Adrenal gland (tissue), 12 donors: Measurements from ENCODE around the gene NSD1. TPM values are rescaled to one million over a fixed set of nuclear protein-coding genes. Genes with fewer than 3 reads are reported as not detected.
A peak's percentile ranks its signal among the peaks of the same experiment; 100 is the strongest.

ENCODE experiments used
- DNase-seq, 7 donors: peaks; one replicate each; pipeline ENCODE4 v3.0.0-alpha.2; 2019 to 2020
- H3K27ac ChIP-seq, 5 donors: fragments of 200-600 bp; sonication (generic) in 4 of 5; 1 replicate in 3 of 5; 2 replicates in 2 of 5; pipeline versions ENCODE4 v1.5.1 to v1.8.0; 2016 to 2020; ENCODE audit warnings: mild to moderate bottlenecking in 1 of 5
- H3K27me3 ChIP-seq: fragments of 200-600 bp; 2 replicates; pipeline ENCODE4 v1.8.0; 2021
- H3K36me3 ChIP-seq, 2 donors: fragments of 200-600 bp; replicated peaks in 1 of 2; 1 replicate in 1 of 2; 2 replicates in 1 of 2; pipeline versions ENCODE4 v1.5.1 to v1.8.0; 2018 to 2022
- H3K4me1 ChIP-seq, 2 donors: fragments of 200-600 bp; replicated peaks in 1 of 2; 1 replicate in 1 of 2; 2 replicates in 1 of 2; pipeline versions ENCODE4 v1.5.1 to v1.8.0; 2018 to 2021
- H3K4me3 ChIP-seq, 4 donors: fragments of 200-600 bp; sonication (generic) in 3 of 4; one replicate each; pipeline ENCODE4 v1.5.1; 2016 to 2018
- H3K9me3 ChIP-seq, 3 donors: fragments of 200-600 bp; sonication (generic) in 1 of 3; replicated peaks in 1 of 3; 1 replicate in 2 of 3; 2 replicates in 1 of 3; pipeline versions ENCODE4 v1.5.1 to v1.8.0; 2016 to 2021
- CTCF ChIP-seq, 6 experiments: fragments of 450-650 bp in 4 of 6; fragments of 200-600 bp in 2 of 6; sonication (generic) in 1 of 6; IDR thresholded peaks; 1 replicate in 5 of 6; 2 replicates in 1 of 6; pipeline versions ENCODE4 v1.5.1 to v1.8.0; 2016 to 2021; ENCODE audit warnings: antibody characterized with exemption in 6 of 6, mild to moderate bottlenecking in 2 of 6, moderate library complexity in 1 of 6
- POLR2A ChIP-seq, 2 donors: fragments of 450-650 bp; IDR thresholded peaks; one replicate each; pipeline ENCODE4 v1.6.1; 2017; ENCODE audit warnings: antibody characterized with exemption in 2 of 2, mild to moderate bottlenecking in 2 of 2, moderate library complexity in 1 of 2
- WGBS, 4 donors: extraction: QIAGEN DNeasy Blood & Tissue Kit in 2 of 4; methylation state at CpG; one replicate each; pipeline versions ENCODE4 v1.1.5 to v1.1.7; 2013 to 2017; 5-methylcytosine and 5-hydroxymethylcytosine counted together
- intact Hi-C, 2 donors: fragments of 100-400 bp; cut with DNase I; formaldehyde crosslinking; loops; one replicate each; pipeline versions ENCODE4 v1.14.1 to v1.15.0; 2022 to 2023
- polyA plus RNA-seq, 3 donors: library from polyadenylated mRNA; stranded (reverse); fragments of 200-250 nt in 2 of 3; fragments of 350-450 nt in 1 of 3; fragmentation: Illumina TruSeq in 1 of 3; extraction: RNeasy Lipid Tissue Mini Kit (QIAGEN cat#74804) in 1 of 3; gene quantifications; one replicate each; pipeline ENCODE4 v1.2.3, GENCODE V29; 2013 to 2014
- total RNA-seq, 9 donors: library from RNA; depleted of rRNA in 4 of 9; stranded (reverse); fragments of >200 nt in 4 of 9; fragments of 120-200 nt in 1 of 9; fragmentation: NEBNext Ultra II Directional in 1 of 9; extraction: Animal tissue kit (Norgen Biotek cat#: 25700) in 1 of 9; gene quantifications; one replicate each; pipeline versions ENCODE4 v1.1.0 to v1.2.4, GENCODE V29; 2013 to 2023
- donor health status: healthy with polysubstance abuse.
- donor health status: Bipolar disorder and iron deficiency.
- donor health status: DM: yes; HTN: yes; CAD: no.
- donor health status: DM: no; HTN: no; CAD: no.
- donor health status: DM: no; HTN: no; CAD: no.
- donor health status: DM: yes; HTN: yes; CAD: no.

NSD1 gene
- total and polyA plus RNA-seq, 12 donors: 6.4 to 73.9 (median 44.3) TPM

GRCh38 chr5:177098470-177099141 lies 35.0 kb upstream of the NSD1 start:
- Histone ChIP-seq H3K27me3 (no peaks in the 10 kb centered on the region), H3K9me3 (no peaks in the 10 kb centered on the region), H3K27ac (peak overlapping the region in 3 of 5 donors; percentile 12 to 73 (median 58)), H3K4me3 (no peak overlapping the region), H3K4me1 (peaks cover 23 to 35% of the 10 kb centered on the region in 2 donors), H3K36me3 (no peaks in the 10 kb centered on the region)
- no peak for TF ChIP-seq CTCF (IDR thresholded peaks at IDR 0.05)
- no peak for TF ChIP-seq POLR2A (IDR thresholded peaks at IDR 0.05)
- intact Hi-C loops: loop anchor here in 1 of 2 donors (10.0 kb wide), 1 partner anchor 444 kb away; no protein-coding TSS in a partner anchor
- DNase-seq: peak in 4 of 7 donors; percentile 46 to 56 (median 52)
- 33 to 69% (median 47%) methylated on average over 4 to 18 of the region's 18 CpGs for WGBS, 4 donors

- intact Hi-C loops: loop anchor here in 1 of 2 donors (10.0 kb wide), 1 partner anchor 445 kb away; no protein-coding TSS in a partner anchor
- no peaks in the 10 kb centered on the region for H3K36me3 ChIP-seq
- no peak for DNase-seq
These were observed 34.0 kb upstream of the NSD1 start for GRCh38 chr5:177099422-177100093.

GRCh38 chr5:177100714-177101121 lies 32.9 kb upstream of the NSD1 start:
- intact Hi-C loops: no loop called here
- Histone ChIP-seq H3K27me3 (no peaks in the 10 kb centered on the region), H3K36me3 (no peaks in the 10 kb centered on the region), H3K4me3 (no peak overlapping the region), H3K27ac (no peak overlapping the region), H3K9me3 (no peaks in the 10 kb centered on the region), H3K4me1 (peaks cover 11 to 17% of the 10 kb centered on the region in 2 donors)
- 50 to 80% (median 63%) methylated on average over 2 to 6 of the region's 6 CpGs for WGBS, 4 donors
- no peak for DNase-seq
- no peak for TF ChIP-seq POLR2A (IDR thresholded peaks at IDR 0.05)
- TF ChIP-seq CTCF (IDR thresholded peaks at IDR 0.05): no peak

More at GRCh38 chr5:177099422-177100093, 34.0 kb upstream of the NSD1 start:
- H3K27me3 ChIP-seq: no peaks in the 10 kb centered on the region
- H3K27ac ChIP-seq: no peak overlapping the region
- H3K4me3 ChIP-seq: no peak overlapping the region
- H3K9me3 ChIP-seq: no peaks in the 10 kb centered on the region
- WGBS, 4 donors: 82 to 88% (median 83%) methylated on average over 13 of the region's 13 CpGs
- no peak for TF ChIP-seq POLR2A (IDR thresholded peaks at IDR 0.05)
- no peak for TF ChIP-seq CTCF (IDR thresholded peaks at IDR 0.05)
- peaks cover 20 to 27% of the 10 kb centered on the region in 2 donors for H3K4me1 ChIP-seq

- WGBS, 4 donors: 56 to 71% (median 59%) methylated on average over 8 to 9 of the region's 9 CpGs
- Histone ChIP-seq H3K9me3 (no peaks in the 10 kb centered on the region), H3K27ac (no peak overlapping the region), H3K36me3 (no peaks in the 10 kb centered on the region), H3K4me3 (no peak overlapping the region), H3K27me3 (no peaks in the 10 kb centered on the region), H3K4me1 (peaks cover 0 to 3% of the 10 kb centered on the region in 2 donors)
- no peak for DNase-seq
- intact Hi-C loops: no loop called here
- TF ChIP-seq CTCF (IDR thresholded peaks at IDR 0.05) (no peak), POLR2A (IDR thresholded peaks at IDR 0.05) (no peak)
These were observed 29.9 kb upstream of the NSD1 start for GRCh38 chr5:177103523-177104253.
